Ishikawa (cell line): Measurements from ENCODE around the gene MSANTD1.

ENCODE experiments used
- CEBPB ChIP-seq: IDR thresholded peaks from 2 replicates; pipeline ENCODE4 v1.6.1; 2012
- CREB1 ChIP-seq: IDR thresholded peaks from 2 replicates; pipeline ENCODE4 v1.6.1; 2012; ENCODE audit warnings: low read depth
- EGR1 ChIP-seq: IDR thresholded peaks from 2 replicates; pipeline ENCODE4 v1.6.1; 2012
- EP300 ChIP-seq: IDR thresholded peaks from 2 replicates; pipeline ENCODE4 v1.6.1; 2012; ENCODE audit warnings: borderline replicate concordance
- FOXM1 ChIP-seq: IDR thresholded peaks from 2 replicates; pipeline ENCODE4 v1.6.1; 2012; ENCODE audit warnings: low read depth, borderline replicate concordance
- RAD21 ChIP-seq: IDR thresholded peaks from 2 replicates; pipeline ENCODE4 v1.6.1; 2012; ENCODE audit warnings: low read depth
- REST ChIP-seq: IDR thresholded peaks from 2 replicates; pipeline ENCODE4 v1.6.1; 2012; ENCODE audit warnings: low read depth, mild to moderate bottlenecking
- TAF1 ChIP-seq: IDR thresholded peaks from 2 replicates; pipeline ENCODE4 v1.6.1; 2012; ENCODE audit warnings: low read depth, mild to moderate bottlenecking
- TCF12 ChIP-seq: IDR thresholded peaks from 2 replicates; pipeline ENCODE4 v1.6.1; 2012; ENCODE audit warnings: low read depth
- TEAD4 ChIP-seq: IDR thresholded peaks from 2 replicates; pipeline ENCODE4 v1.6.1; 2012
- USF1 ChIP-seq: IDR thresholded peaks from 2 replicates; pipeline ENCODE4 v1.6.1; 2012
- YY1 ChIP-seq: IDR thresholded peaks from 2 replicates; pipeline ENCODE4 v1.6.1; 2012; ENCODE audit warnings: low read depth
- TF ChIP-seq, protein P1 (sequence below): IDR thresholded peaks from 2 replicates; pipeline ENCODE4 v1.6.1; 2012

GRCh38 chr4:3238721-3239120, 10.2 kb upstream of the MSANTD1 start:
- TF ChIP-seq FOXM1 = no peak
- TF ChIP-seq TAF1 = no peak
- no peak for TF ChIP-seq EP300
- TF ChIP-seq TCF12 = no peak
- TF ChIP-seq EGR1 = no peak
- TF ChIP-seq RAD21 = no peak
- no peak for TF ChIP-seq CREB1
- no peak for TF ChIP-seq USF1
- no peak for TF ChIP-seq YY1
- TF ChIP-seq REST = no peak
- no peak for TF ChIP-seq CEBPB
- TF ChIP-seq, protein P1, sequence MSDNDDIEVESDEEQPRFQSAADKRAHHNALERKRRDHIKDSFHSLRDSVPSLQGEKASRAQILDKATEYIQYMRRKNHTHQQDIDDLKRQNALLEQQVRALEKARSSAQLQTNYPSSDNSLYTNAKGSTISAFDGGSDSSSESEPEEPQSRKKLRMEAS = no peak
- TF ChIP-seq TEAD4 = no peak
